HepG2 (cell line): Measurements from ENCODE around the gene CFAP206. TPM values are rescaled to one million over a fixed set of nuclear protein-coding genes. Genes with fewer than 3 reads are reported as not detected.

Experiments used
- ATAC-seq: fragments of 200-7000 bp; cut with Tn5 transposase; 3 replicates; pipeline ENCODE4 v1.9.1; 2020; ENCODE audit warnings: mild to moderate bottlenecking, moderate library complexity
- BruUV-seq: library from RNA; stranded (reverse); fragments of 400-500 nt; replicated peaks from 2 replicates; lab custom pipeline; 2021; lab: Mats Ljungman, UMichigan
- CTCF ChIA-PET: fragments of 300-600 bp; formaldehyde crosslinking; extraction: SDS; loops from one replicate; lab custom pipeline; 2021; ENCODE audit warnings: low total read pairs, inconsistent platforms, low intra/inter-chr PET ratio; lab: Yijun Ruan, JAX
- POLR2A ChIA-PET: fragments of 350-600 bp; sonication (Branson Sonifier 250); formaldehyde crosslinking; loops from one replicate; lab custom pipeline; 2020; ENCODE audit warnings: antibody characterized with exemption, inconsistent platforms; lab: Yijun Ruan, JAX
- DNase-seq: peaks from one replicate; pipeline ENCODE4 v3.0.0-alpha.2; 2015; ENCODE audit warnings: low spot score
- FAIRE-seq: peaks from 3 replicates; lab custom pipeline; 2011; peaks lifted over from hg19 to GRCh38; lab: Jason Lieb, UNC
- H2AFZ ChIP-seq: one replicate; pipeline ENCODE4 v1.6.1; 2011; ENCODE audit warnings: low read length, inconsistent platforms
- H3K27ac ChIP-seq: fragments of 300-600 bp; 3 replicates; pipeline ENCODE4 v1.8.0; 2011; ENCODE audit warnings: mixed run types, mild to moderate bottlenecking, mixed read lengths, low read length, inconsistent platforms; ENCODE audit not compliant: insufficient read depth; ENCODE audit errors: extremely low read length
- H3K27me3 ChIP-seq, 2 experiments: fragments of 200-600 bp in 1 of 2; 2 replicates in 1 of 2; 3 replicates in 1 of 2; pipeline versions ENCODE4 v1.6.0 to v1.8.0; 2011; ENCODE audit warnings: low read length in 2 of 2, mild to moderate bottlenecking in 2 of 2, moderate library complexity in 2 of 2, inconsistent platforms in 1 of 2; ENCODE audit not compliant: insufficient read depth in 2 of 2, control insufficient read depth in 1 of 2
- H3K36me3 ChIP-seq, 2 experiments: fragments of 200-600 bp in 1 of 2; replicated peaks in 1 of 2; 2 replicates in 1 of 2; 3 replicates in 1 of 2; pipeline versions ENCODE4 v1.5.1 to v1.8.0; 2011; ENCODE audit warnings: low read length in 2 of 2, inconsistent platforms in 1 of 2; ENCODE audit not compliant: insufficient read depth in 2 of 2, control insufficient read depth in 1 of 2
- H3K4me1 ChIP-seq: 2 replicates; pipeline ENCODE4 v1.5.1; 2012; ENCODE audit warnings: low read length, inconsistent platforms; ENCODE audit not compliant: insufficient read depth
- H3K4me2 ChIP-seq: 2 replicates; pipeline ENCODE4 v1.6.0; 2011; ENCODE audit warnings: low read depth, low read length, inconsistent platforms
- H3K4me3 ChIP-seq, 3 experiments: fragments of 200-600 bp in 1 of 3; sonication (generic), shearing (Covaris generic) in 1 of 3; replicated peaks in 1 of 3; 2 replicates each; pipeline ENCODE4 v1.5.1; 2011 to 2016; ENCODE audit warnings: low read length in 3 of 3, inconsistent platforms in 2 of 3, low read depth in 2 of 3, mild to moderate bottlenecking in 2 of 3, control low read depth in 1 of 3, mixed read lengths in 1 of 3; ENCODE audit not compliant: insufficient read depth in 1 of 3
- H3K79me2 ChIP-seq: one replicate; pipeline ENCODE4 v1.6.1; 2011; ENCODE audit warnings: low read length, inconsistent platforms; ENCODE audit not compliant: insufficient read depth
- H3K9ac ChIP-seq: 2 replicates; pipeline ENCODE4 v1.6.0; 2011; ENCODE audit warnings: mild to moderate bottlenecking, low read depth, low read length, inconsistent platforms; ENCODE audit not compliant: insufficient read depth
- H3K9me3 ChIP-seq: 2 replicates; pipeline ENCODE4 v1.5.1; 2012; ENCODE audit warnings: mild to moderate bottlenecking, low read length
- H4K20me1 ChIP-seq: 2 replicates; pipeline ENCODE4 v1.6.0; 2011; ENCODE audit warnings: inconsistent platforms, mild to moderate bottlenecking, low read length, moderate library complexity; ENCODE audit not compliant: insufficient read depth
- AHDC1 ChIP-seq: sonication (generic); formaldehyde crosslinking; IDR thresholded peaks from 2 replicates; pipeline ENCODE4 v1.5.1; 2020; ENCODE audit warnings: mild to moderate bottlenecking, missing genetic modification reagents, borderline replicate concordance
- GLI4 ChIP-seq: sonication (generic); formaldehyde crosslinking; IDR thresholded peaks from 2 replicates; pipeline ENCODE4 v1.5.1; 2020; ENCODE audit warnings: missing genetic modification reagents, mild to moderate bottlenecking, moderate library complexity, borderline replicate concordance
- NFYC ChIP-seq: IDR thresholded peaks from 2 replicates; pipeline ENCODE4 v1.6.1; 2016; ENCODE audit warnings: missing genetic modification reagents, missing compliant biosample characterization
- SPEN ChIP-seq: sonication (generic); formaldehyde crosslinking; IDR thresholded peaks from 2 replicates; pipeline ENCODE4 v1.5.1; 2020; ENCODE audit warnings: low read depth, mild to moderate bottlenecking, missing genetic modification reagents
- ZBTB10 ChIP-seq: sonication (generic); formaldehyde crosslinking; IDR thresholded peaks from 2 replicates; pipeline ENCODE4 v1.4.0; 2020; ENCODE audit warnings: missing genetic modification reagents, borderline replicate concordance
- ZNF318 ChIP-seq: sonication (generic); formaldehyde crosslinking; IDR thresholded peaks from 2 replicates; pipeline ENCODE4 v1.4.0; 2020; ENCODE audit warnings: mild to moderate bottlenecking, missing genetic modification reagents
- WGBS: methylation state at CpG from one replicate; pipeline ENCODE4 v1.1.6; 2017; ENCODE audit warnings: low lambda C conversion rate; 5-methylcytosine and 5-hydroxymethylcytosine counted together
- in situ Hi-C: cut with HindIII; loops from 2 replicates; pipeline ENCODE4 v1.10.0; 2017; ENCODE audit warnings: low pct_unique_long_range_greater_than_20kb; ENCODE audit not compliant: extremely low pct_ligation_motif_present
- intact Hi-C: fragments of 100-400 bp; cut with micrococcal nuclease; formaldehyde crosslinking; loops from one replicate; pipeline ENCODE4 v1.10.0; 2022; ENCODE audit not compliant: unreplicated experiment
- polyA plus RNA-seq, 8 experiments: library from polyadenylated mRNA; depleted of rRNA in 3 of 8; stranded (reverse) in 7 of 8; unstranded in 1 of 8; fragments of >200 nt; fragmentation: Illumina TruSeq in 4 of 8; extraction: Trizol in 4 of 8; gene quantifications; 2 replicates each; pipeline versions ENCODE4 v1.2.1 to v1.2.3, GENCODE V29; 2011 to 2016; ENCODE audit warnings: low read depth in 4 of 8, missing spikeins in 1 of 8, mixed read lengths in 1 of 8; ENCODE audit not compliant: insufficient read depth in 1 of 8
- total RNA-seq, 5 experiments: library from RNA; depleted of rRNA; stranded (reverse); fragments of >200 nt; fragmentation: Illumina TruSeq; extraction: Trizol; gene quantifications; 2 replicates each; pipeline ENCODE4 v1.2.3, GENCODE V29; 2016; ENCODE audit warnings: low read depth in 1 of 5

CFAP206 gene
- total and polyA plus RNA-seq, 2 of the 13 experiments (the other 11 are each of a cell fraction or from before 2014, with no cell fraction given), result not detected

- 27% methylated on average over 3 of the region's 3 CpGs for WGBS
- ATAC-seq (no peak), FAIRE-seq (no peak), DNase-seq (no peak)
- no peak overlapping the region for H3K27ac ChIP-seq
- no peaks in the 10 kb centered on the region for H3K36me3 ChIP-seq
- H3K27me3 ChIP-seq, result no peaks in the 10 kb centered on the region
- in situ Hi-C loops, result no loop called here
- H3K4me1 ChIP-seq, result no peaks in the 10 kb centered on the region
- no peak for TF ChIP-seq SPEN (CRISPR knock-in tag)
- TF ChIP-seq AHDC1 (CRISPR knock-in tag), result no peak
- TF ChIP-seq ZNF318, result no peak
- no peak for TF ChIP-seq NFYC (CRISPR knock-in tag)
- TF ChIP-seq GLI4 (CRISPR knock-in tag), result no peak
- TF ChIP-seq ZBTB10 (CRISPR knock-in tag), result no peak
- TF ChIP-seq, all 625 proteins: peak for 0
- H3K79me2 ChIP-seq, result no peaks in the 10 kb centered on the region
- CTCF ChIA-PET, result no interaction called here
- BruUV-seq, result no TSS peak
- H2AFZ ChIP-seq, result no peak overlapping the region
- no peak overlapping the region for H3K9ac ChIP-seq
- POLR2A ChIA-PET, result no interaction called here
- intact Hi-C loops, result no loop called here
- no peaks in the 10 kb centered on the region; the same call in 1 of the 2 replicates for H3K9me3 ChIP-seq
- H4K20me1 ChIP-seq, result no peaks in the 10 kb centered on the region
- no peak overlapping the region for H3K4me3 ChIP-seq
- no peak overlapping the region for H3K4me2 ChIP-seq
These were observed 40.9 kb upstream of the CFAP206 start for GRCh38 chr6:87366899-87367298.
